Mucosa of descending colon (tissue), 3 donors: ENCODE measurements around the gene PGM3. TPM values are rescaled to one million over a fixed set of nuclear protein-coding genes. Genes with fewer than 3 reads are reported as not detected.

ENCODE experiments used
- ATAC-seq: fragments of 200-7000 bp; cut with Tn5 transposase; one replicate; pipeline ENCODE4 v1.9.1; 2020; ENCODE audit warnings: mild to moderate bottlenecking, moderate library complexity
- DNase-seq, 3 donors: peaks; one replicate each; pipeline ENCODE4 v3.0.0-alpha.2; 2020
- H3K36me3 ChIP-seq: fragments of 200-600 bp; one replicate; pipeline ENCODE4 v1.8.0; 2021; ENCODE audit warnings: low read depth, mild to moderate bottlenecking
- H3K4me1 ChIP-seq: fragments of 200-600 bp; one replicate; pipeline ENCODE4 v1.8.0; 2021; ENCODE audit warnings: low read depth, mild to moderate bottlenecking
- H3K4me3 ChIP-seq: fragments of 200-600 bp; one replicate; pipeline ENCODE4 v1.8.0; 2021; ENCODE audit warnings: mild to moderate bottlenecking
- H3K9me3 ChIP-seq: fragments of 200-600 bp; one replicate; pipeline ENCODE4 v1.8.0; 2021; ENCODE audit warnings: mild to moderate bottlenecking
- CTCF ChIP-seq: fragments of 200-600 bp; IDR thresholded peaks from one replicate; pipeline ENCODE4 v1.8.0; 2022; ENCODE audit warnings: antibody characterized with exemption, mild to moderate bottlenecking
- intact Hi-C, 2 donors: fragments of 100-400 bp; cut with DNase I in 1 of 2; cut with micrococcal nuclease in 1 of 2; formaldehyde crosslinking; loops; one replicate each; pipeline versions ENCODE4 v1.11.0 to v1.11.1; 2022; cut with DNase I, micrococcal nuclease
- total RNA-seq, 3 donors: library from RNA; stranded (reverse); fragmentation: NEBNext Ultra II Directional in 2 of 3; extraction: Animal tissue kit (Norgen Biotek cat#: 25700) in 2 of 3; gene quantifications; one replicate each; pipeline versions ENCODE4 v1.2.1 to v1.2.4, GENCODE V29; 2021 to 2023
- donor health status: DM: no; HTN: no; CAD: no; lungs with moderate emphysema.
- donor health status: DM: no; HTN: no; CAD: no.
- donor health status: DM: no; HTN: yes; CAD: no.

Gene PGM3
- total RNA-seq, 3 donors from 2014 or later, result 29.2 to 37.6 (median 30.7) TPM

- H3K4me3 ChIP-seq, result no peak overlapping the region
- no peaks in the 10 kb centered on the region for H3K36me3 ChIP-seq
- TF ChIP-seq CTCF, result no peak
- DNase-seq (no peak), ATAC-seq (no peak)
- intact Hi-C loops, result no loop called here
- peaks cover 4% of the 10 kb centered on the region for H3K4me1 ChIP-seq
- no peaks in the 10 kb centered on the region for H3K9me3 ChIP-seq
Measured at GRCh38 chr6:83151114-83151513, 42.0 kb downstream of the PGM3 start.

GRCh38 chr6:83138758-83139157 lies 54.3 kb downstream of the PGM3 start:
- peaks cover 9% of the 10 kb centered on the region for H3K4me1 ChIP-seq
- intact Hi-C loops, result no loop called here
- ATAC-seq (no peak), DNase-seq (no peak)
- H3K4me3 ChIP-seq, result no peak overlapping the region
- H3K9me3 ChIP-seq, result no peaks in the 10 kb centered on the region
- H3K36me3 ChIP-seq, result no peaks in the 10 kb centered on the region
- TF ChIP-seq CTCF, result no peak

GRCh38 chr6:83138118-83138722 lies 54.8 kb downstream of the PGM3 start:
- no peak overlapping the region for H3K4me3 ChIP-seq
- H3K36me3 ChIP-seq, result no peaks in the 10 kb centered on the region
- TF ChIP-seq CTCF, result no peak
- H3K4me1 ChIP-seq, result peaks cover 9% of the 10 kb centered on the region
- peak; percentile 85 for ATAC-seq
- no peak for DNase-seq
- H3K9me3 ChIP-seq, result no peaks in the 10 kb centered on the region
- intact Hi-C loops, result no loop called here

GRCh38 chr6:83132121-83132520 lies 60.9 kb downstream of the PGM3 start:
- intact Hi-C loops, result no loop called here
- no peak overlapping the region for H3K4me3 ChIP-seq
- no peaks in the 10 kb centered on the region for H3K4me1 ChIP-seq
- DNase-seq (no peak), ATAC-seq (no peak)
- H3K9me3 ChIP-seq, result no peaks in the 10 kb centered on the region
- H3K36me3 ChIP-seq, result no peaks in the 10 kb centered on the region
- TF ChIP-seq CTCF, result no peak

- H3K4me1 ChIP-seq, result no peaks in the 10 kb centered on the region
- no peaks in the 10 kb centered on the region for H3K36me3 ChIP-seq
- DNase-seq (no peak), ATAC-seq (no peak)
- no peak for TF ChIP-seq CTCF
- H3K4me3 ChIP-seq, result no peak overlapping the region
- intact Hi-C loops, result no loop called here
- no peaks in the 10 kb centered on the region for H3K9me3 ChIP-seq
Measured at GRCh38 chr6:83127976-83128375, 65.1 kb downstream of the PGM3 start.

- no peak for ATAC-seq
- intact Hi-C loops, result no loop called here
Measured at GRCh38 chr6:83127258-83127657, 65.8 kb downstream of the PGM3 start.

More at GRCh38 chr6:83127258-83127657, 65.8 kb downstream of the PGM3 start:
- no peaks in the 10 kb centered on the region for H3K36me3 ChIP-seq
- no peak for TF ChIP-seq CTCF
- no peak overlapping the region for H3K4me3 ChIP-seq
- no peaks in the 10 kb centered on the region for H3K4me1 ChIP-seq
- DNase-seq, result no peak
- no peaks in the 10 kb centered on the region for H3K9me3 ChIP-seq
